Measurements from ENCODE around the gene WDR53. TPM values are rescaled to one million over a fixed set of nuclear protein-coding genes. Genes with fewer than 3 reads are reported as not detected.
"Not testable (repeated sequence)": the region's sequence is repeated elsewhere in the genome, so short reads cannot be mapped to it uniquely, and the experiment has no call there.

The WDR53 gene
- total RNA-seq, 1 donor from 2014 or later: 11.0 TPM

DNA sequence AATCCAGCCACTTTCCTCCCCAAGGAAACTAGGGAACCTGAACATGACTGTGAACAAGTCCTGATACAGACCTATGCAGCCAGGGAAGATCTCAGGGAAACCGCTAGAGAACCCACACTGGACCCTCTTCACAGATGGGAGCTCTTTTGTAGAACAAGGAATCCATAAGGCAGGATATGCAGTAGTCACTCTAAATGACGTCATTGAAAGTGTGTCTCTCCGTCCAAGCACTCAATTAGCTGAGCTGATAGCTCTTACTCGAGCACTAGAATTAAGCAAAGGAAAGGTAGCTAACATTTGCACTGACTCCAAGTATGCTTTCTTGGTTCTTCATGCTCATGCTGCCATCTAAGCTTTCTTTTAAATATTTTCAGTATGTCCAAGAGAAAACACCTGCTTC is 43.2 kb downstream of the WDR53 start:
- no peaks in the 10 kb centered on the region for H3K79me2 ChIP-seq (ENCODE audit: insufficient read depth, low read length)
- no peaks in the 10 kb centered on the region for H3K27me3 ChIP-seq (ENCODE audit: insufficient read depth, low read length)
- Mint-ChIP-seq H3K4me1 (ENCODE audit: low read depth, unreplicated experiment) (peaks cover 4% of the 10 kb centered on the region), H3K27me3 (ENCODE audit: low read depth, unreplicated experiment) (no peaks in the 10 kb centered on the region), H3K36me3 (ENCODE audit: low read depth, unreplicated experiment) (peaks cover 3% of the 10 kb centered on the region), H3K27ac (ENCODE audit: unreplicated experiment) (no peak overlapping the region), H3K9me3 (ENCODE audit: unreplicated experiment) (peaks cover 19% of the 10 kb centered on the region), H3K4me3 (ENCODE audit: unreplicated experiment) (no peak overlapping the region)
- H4K20me1 ChIP-seq (ENCODE audit: insufficient read depth, low read length): no peaks in the 10 kb centered on the region
- H3K9me3 ChIP-seq (ENCODE audit: insufficient read depth, low read depth, low read length): peaks cover 4% of the 10 kb centered on the region
- H3K9ac ChIP-seq (ENCODE audit: low read length): no peak overlapping the region
- peaks cover 3% of the 10 kb centered on the region for H3K4me1 ChIP-seq (ENCODE audit: insufficient read depth, low read length)
- DNase-seq (ENCODE audit: low read depth) (no peak), FAIRE-seq (no peak)
- no peaks in the 10 kb centered on the region for H3K36me3 ChIP-seq (ENCODE audit: insufficient read depth, low read length)
- no peak for TF ChIP-seq CTCF (IDR thresholded peaks at IDR 0.05; ENCODE audit: insufficient read depth, low read depth, low read length)
- TF ChIP-seq EZH2 (IDR thresholded peaks at IDR 0.05; ENCODE audit: insufficient read depth, low read length): no peak
- H2AFZ ChIP-seq (ENCODE audit: low read depth, low read length): no peak overlapping the region
- no peak overlapping the region for H3K4me2 ChIP-seq (ENCODE audit: low read length)
- no peak overlapping the region for H3K4me3 ChIP-seq (ENCODE audit: insufficient read depth, low read depth, low read length)
- H3K27ac ChIP-seq (ENCODE audit: low read depth, low read length): no peak overlapping the region

- H3K27me3 Mint-ChIP-seq (ENCODE audit: low read depth, unreplicated experiment): no peaks in the 10 kb centered on the region
- H3K9ac ChIP-seq (ENCODE audit: low read length): no peak overlapping the region
- H3K9me3 Mint-ChIP-seq (ENCODE audit: unreplicated experiment): peaks cover 20% of the 10 kb centered on the region
- no peak overlapping the region for H3K27ac Mint-ChIP-seq (ENCODE audit: unreplicated experiment)
- H3K27ac ChIP-seq (ENCODE audit: low read depth, low read length): no peak overlapping the region
- no peak overlapping the region for H3K4me2 ChIP-seq (ENCODE audit: low read length)
- H3K27me3 ChIP-seq (ENCODE audit: insufficient read depth, low read length): no peaks in the 10 kb centered on the region
- TF ChIP-seq CTCF (IDR thresholded peaks at IDR 0.05; ENCODE audit: insufficient read depth, low read depth, low read length): no peak
- no peak for TF ChIP-seq EZH2 (IDR thresholded peaks at IDR 0.05; ENCODE audit: insufficient read depth, low read length)
- no peak overlapping the region for H2AFZ ChIP-seq (ENCODE audit: low read depth, low read length)
- no peak overlapping the region for H3K4me3 Mint-ChIP-seq (ENCODE audit: unreplicated experiment)
- peaks cover 3% of the 10 kb centered on the region for H3K36me3 Mint-ChIP-seq (ENCODE audit: low read depth, unreplicated experiment)
- peaks cover 3% of the 10 kb centered on the region for H3K4me1 ChIP-seq (ENCODE audit: insufficient read depth, low read length)
- FAIRE-seq (no peak), DNase-seq (ENCODE audit: low read depth) (no peak)
- H3K9me3 ChIP-seq (ENCODE audit: insufficient read depth, low read depth, low read length): peaks cover 10% of the 10 kb centered on the region
- H3K36me3 ChIP-seq (ENCODE audit: insufficient read depth, low read length): no peaks in the 10 kb centered on the region
- H4K20me1 ChIP-seq (ENCODE audit: insufficient read depth, low read length): no peaks in the 10 kb centered on the region
- H3K4me1 Mint-ChIP-seq (ENCODE audit: low read depth, unreplicated experiment): peaks cover 4% of the 10 kb centered on the region
- no peak overlapping the region for H3K4me3 ChIP-seq (ENCODE audit: insufficient read depth, low read depth, low read length)
- no peaks in the 10 kb centered on the region for H3K79me2 ChIP-seq (ENCODE audit: insufficient read depth, low read length)
These were observed 43.8 kb downstream of the WDR53 start for GRCh38 chr3:196524527-196524926.

GRCh38 chr3:196523841-196524240 is 44.5 kb downstream of the WDR53 start:
- no peak overlapping the region for H3K27ac Mint-ChIP-seq (ENCODE audit: unreplicated experiment)
- H3K4me1 ChIP-seq (ENCODE audit: insufficient read depth, low read length): peaks cover 3% of the 10 kb centered on the region
- peaks cover 3% of the 10 kb centered on the region for H3K36me3 Mint-ChIP-seq (ENCODE audit: low read depth, unreplicated experiment)
- H3K27ac ChIP-seq (ENCODE audit: low read depth, low read length): no peak overlapping the region
- DNase-seq (ENCODE audit: low read depth) (no peak), FAIRE-seq (no peak)
- H3K4me2 ChIP-seq (ENCODE audit: low read length): no peak overlapping the region
- H4K20me1 ChIP-seq (ENCODE audit: insufficient read depth, low read length): no peaks in the 10 kb centered on the region
- no peaks in the 10 kb centered on the region for H3K27me3 Mint-ChIP-seq (ENCODE audit: low read depth, unreplicated experiment)
- no peaks in the 10 kb centered on the region for H3K27me3 ChIP-seq (ENCODE audit: insufficient read depth, low read length)
- H3K9ac ChIP-seq (ENCODE audit: low read length): no peak overlapping the region
- H3K79me2 ChIP-seq (ENCODE audit: insufficient read depth, low read length): no peaks in the 10 kb centered on the region
- peaks cover 16% of the 10 kb centered on the region for H3K9me3 ChIP-seq (ENCODE audit: insufficient read depth, low read depth, low read length)
- H3K4me1 Mint-ChIP-seq (ENCODE audit: low read depth, unreplicated experiment): peaks cover 4% of the 10 kb centered on the region
- H3K36me3 ChIP-seq (ENCODE audit: insufficient read depth, low read length): no peaks in the 10 kb centered on the region
- H3K9me3 Mint-ChIP-seq (ENCODE audit: unreplicated experiment): peaks cover 25% of the 10 kb centered on the region
- no peak overlapping the region for H3K4me3 ChIP-seq (ENCODE audit: insufficient read depth, low read depth, low read length)
- no peak overlapping the region for H3K4me3 Mint-ChIP-seq (ENCODE audit: unreplicated experiment)
- TF ChIP-seq CTCF (IDR thresholded peaks at IDR 0.05; ENCODE audit: insufficient read depth, low read depth, low read length) (no peak), EZH2 (IDR thresholded peaks at IDR 0.05; ENCODE audit: insufficient read depth, low read length) (no peak)
- H2AFZ ChIP-seq (ENCODE audit: low read depth, low read length): no peak overlapping the region

DNA sequence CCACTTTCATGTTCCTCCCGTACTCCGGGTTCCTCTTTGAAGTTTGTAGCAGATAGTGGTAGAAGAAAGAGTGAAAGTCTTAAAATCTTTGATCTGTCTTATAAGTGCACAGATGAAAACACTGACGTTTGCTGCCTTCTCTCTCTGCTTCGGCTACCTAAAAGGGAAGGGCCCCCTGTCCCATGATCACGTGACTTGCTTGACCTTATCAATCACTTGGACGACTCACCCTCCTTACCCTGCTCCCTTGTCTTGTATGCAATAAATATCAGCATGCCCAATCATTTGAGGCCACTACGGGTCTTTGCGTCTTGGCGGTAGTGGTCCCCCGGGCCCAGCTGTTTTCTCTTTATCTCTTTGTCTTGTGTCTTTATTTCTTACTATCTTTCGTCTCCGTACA is 47.1 kb downstream of the WDR53 start:
- not testable (repeated sequence) for DNase-seq (ENCODE audit: low read depth); H4K20me1 ChIP-seq (ENCODE audit: insufficient read depth, low read length); H3K9ac ChIP-seq (ENCODE audit: low read length); H3K4me1 Mint-ChIP-seq (ENCODE audit: low read depth, unreplicated experiment); H3K36me3 ChIP-seq (ENCODE audit: insufficient read depth, low read length); H2AFZ ChIP-seq (ENCODE audit: low read depth, low read length); H3K36me3 Mint-ChIP-seq (ENCODE audit: low read depth, unreplicated experiment); H3K27me3 ChIP-seq (ENCODE audit: insufficient read depth, low read length); H3K27ac Mint-ChIP-seq (ENCODE audit: unreplicated experiment); H3K27ac ChIP-seq (ENCODE audit: low read depth, low read length); H3K4me1 ChIP-seq (ENCODE audit: insufficient read depth, low read length); FAIRE-seq; H3K4me3 Mint-ChIP-seq (ENCODE audit: unreplicated experiment); H3K4me3 ChIP-seq (ENCODE audit: insufficient read depth, low read depth, low read length); H3K27me3 Mint-ChIP-seq (ENCODE audit: low read depth, unreplicated experiment); H3K79me2 ChIP-seq (ENCODE audit: insufficient read depth, low read length); H3K4me2 ChIP-seq (ENCODE audit: low read length)
- H3K9me3 ChIP-seq (ENCODE audit: insufficient read depth, low read depth, low read length): peaks cover 27% of the 10 kb centered on the region
- peaks cover 30% of the 10 kb centered on the region for H3K9me3 Mint-ChIP-seq (ENCODE audit: unreplicated experiment)

Data from astrocyte (in vitro differentiated cells and primary cell).